ENCODE measurements around the gene OR51V1. TPM values are rescaled to one million over a fixed set of nuclear protein-coding genes. Genes with fewer than 3 reads are reported as not detected.

OR51V1 gene
- total RNA-seq, 1 donor from 2014 or later = not detected

- intact Hi-C loops (cut with micrococcal nuclease) = no loop called here
- no peak overlapping the region for H3K4me3 ChIP-seq
- H3K9me3 ChIP-seq (replicated peaks) = peaks cover 10% of the 10 kb centered on the region
- H3K27ac ChIP-seq (replicated peaks) = no peak overlapping the region
- no peaks in the 10 kb centered on the region for H3K27me3 ChIP-seq (ENCODE audit: low read depth)
- no peak for TF ChIP-seq CTCF (IDR thresholded peaks at IDR 0.05; ENCODE audit: borderline replicate concordance)
- H3K4me1 ChIP-seq = no peaks in the 10 kb centered on the region
- DNase-seq = no peak
- no peaks in the 10 kb centered on the region for H3K36me3 ChIP-seq
These were observed 40.7 kb downstream of the OR51V1 start for GRCh38 chr11:5159806-5160205.

DNA sequence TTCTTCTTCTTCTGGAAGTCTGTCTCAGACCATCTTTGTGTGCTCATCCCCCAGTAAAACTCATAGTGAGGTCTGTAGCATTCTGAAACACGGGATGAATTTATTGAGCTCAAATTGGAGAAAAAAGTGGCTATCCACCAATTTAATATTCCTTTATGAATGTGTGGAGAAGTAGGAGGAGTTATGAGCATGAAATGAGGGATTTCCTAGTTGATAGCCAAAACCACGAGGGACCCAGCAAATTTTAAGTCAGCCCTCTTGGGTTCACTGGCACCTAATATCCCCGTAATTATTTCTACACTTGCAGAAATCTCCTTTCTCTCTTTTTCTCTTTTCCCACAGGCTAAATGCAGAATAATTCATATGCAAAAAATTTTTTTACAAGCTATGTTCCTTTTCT is 45.8 kb downstream of the OR51V1 start, which contains the start of gene OR52A1:
Gene OR52A1 (minus strand): TSS at position 101 of the 400 bp plus-strand sequence. CDS start 2,388 bp downstream, outside the sequence.
- Histone ChIP-seq H3K4me1 (no peaks in the 10 kb centered on the region), H3K36me3 (no peaks in the 10 kb centered on the region), H3K9me3 (replicated peaks) (peaks cover 10% of the 10 kb centered on the region), H3K4me3 (no peak within 1 kb of the TSS), H3K27ac (replicated peaks) (no peak within 1 kb of the TSS), H3K27me3 (ENCODE audit: low read depth) (no peaks in the 10 kb centered on the region)
- no peak for TF ChIP-seq CTCF (IDR thresholded peaks at IDR 0.05; ENCODE audit: borderline replicate concordance)
- no peak for DNase-seq
- intact Hi-C loops (cut with micrococcal nuclease) = no loop called here

DNA sequence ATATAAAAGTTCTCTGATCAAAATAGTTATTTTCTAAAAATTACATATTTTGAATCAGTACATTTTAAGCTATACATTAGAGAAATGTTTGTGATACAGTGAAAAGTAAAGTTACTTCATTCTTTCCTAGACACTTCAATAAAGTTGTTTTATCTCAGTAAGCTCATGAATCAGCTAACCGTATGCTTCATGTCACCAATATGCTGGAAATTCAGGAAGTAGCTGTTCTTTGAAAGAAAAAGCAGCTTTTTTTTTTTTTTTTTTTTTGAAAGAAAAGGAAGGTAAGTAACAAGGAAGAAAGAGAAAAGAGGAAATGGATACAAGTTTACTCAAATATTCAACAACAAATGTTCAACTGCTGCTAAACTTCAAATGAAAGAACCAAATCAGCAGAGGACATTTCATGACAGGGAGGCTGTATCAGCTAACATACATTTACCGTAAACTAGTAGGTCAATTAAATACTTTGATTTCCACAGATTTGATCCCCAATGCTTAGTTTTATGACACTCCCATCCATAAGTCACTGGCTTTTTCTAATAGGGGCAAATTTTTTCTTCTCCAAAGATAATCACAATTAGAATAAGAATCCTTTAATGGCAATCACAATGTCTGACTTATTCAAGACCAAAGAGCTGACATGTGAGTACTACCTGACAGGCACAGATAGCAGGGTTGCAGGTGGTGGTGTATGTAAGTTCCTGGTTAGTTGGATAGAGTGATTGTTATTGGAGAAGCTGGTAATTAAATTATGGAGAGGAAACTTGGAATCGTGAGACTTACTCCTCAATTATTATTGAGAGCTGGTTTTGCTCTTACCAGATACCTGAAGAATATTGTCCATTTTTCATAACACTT is 46.7 kb downstream of the OR51V1 start:
- TF ChIP-seq CTCF (IDR thresholded peaks at IDR 0.05; ENCODE audit: borderline replicate concordance) = no peak
- Histone ChIP-seq H3K36me3 (no peaks in the 10 kb centered on the region), H3K27me3 (ENCODE audit: low read depth) (no peaks in the 10 kb centered on the region), H3K4me1 (no peaks in the 10 kb centered on the region), H3K4me3 (no peak overlapping the region), H3K9me3 (replicated peaks) (peaks cover 10% of the 10 kb centered on the region), H3K27ac (replicated peaks) (no peak overlapping the region)
- no peak for DNase-seq
- intact Hi-C loops (cut with micrococcal nuclease) = no loop called here

DNA sequence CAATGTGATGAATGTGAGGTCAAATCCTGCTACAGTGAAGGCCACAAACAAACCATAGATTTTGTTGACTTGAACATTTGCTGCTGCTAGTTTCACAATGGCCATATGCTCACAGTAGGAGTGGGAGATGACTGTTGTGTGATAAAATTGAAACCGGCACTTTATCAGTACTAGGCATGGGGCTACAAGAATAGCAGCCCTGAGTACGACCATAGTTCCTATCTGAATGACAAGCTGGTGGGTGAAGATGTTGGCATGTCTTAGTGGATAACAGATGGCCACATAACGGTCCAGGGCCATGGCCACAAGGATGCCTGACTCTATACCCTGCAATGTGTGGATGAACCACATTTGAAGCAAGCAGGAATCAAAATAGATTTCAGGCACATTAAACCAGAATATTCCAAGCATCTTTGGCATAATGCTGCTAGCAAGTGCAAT is 48.7 kb downstream of the OR51V1 start:
- DNase-seq = no peak
- Histone ChIP-seq H3K27me3 (ENCODE audit: low read depth) (no peaks in the 10 kb centered on the region), H3K27ac (replicated peaks) (no peak overlapping the region), H3K4me1 (no peaks in the 10 kb centered on the region), H3K9me3 (replicated peaks) (no peaks in the 10 kb centered on the region), H3K4me3 (no peak overlapping the region), H3K36me3 (no peaks in the 10 kb centered on the region)
- TF ChIP-seq CTCF (IDR thresholded peaks at IDR 0.05; ENCODE audit: borderline replicate concordance) = no peak
- intact Hi-C loops (cut with micrococcal nuclease) = no loop called here

Other genes with a start within 250 kb of the OR51V1 start
- not detected for gene OR51A2, start 245.0 kb downstream of the OR51V1 start, total RNA-seq
- not detected for gene OR51L1, start 205.8 kb downstream of the OR51V1 start, total RNA-seq
- not detected for gene OR52J3, start 154.2 kb downstream of the OR51V1 start, total RNA-seq
- gene OR52E2, start 141.1 kb downstream of the OR51V1 start, total RNA-seq = not detected
- gene OR52E1, start 131.1 kb downstream of the OR51V1 start, total RNA-seq = not detected
- gene OR52A5, start 62.3 kb downstream of the OR51V1 start, total RNA-seq = not detected
- gene OR52A1, start 45.9 kb downstream of the OR51V1 start, total RNA-seq = not detected
- gene HBB, start 26.4 kb upstream of the OR51V1 start, total RNA-seq = 100 TPM
- not detected for gene HBD, start 33.8 kb upstream of the OR51V1 start, total RNA-seq
- not detected for gene HBG1, start 49.2 kb upstream of the OR51V1 start, total RNA-seq
- not detected for gene HBG2, start 54.1 kb upstream of the OR51V1 start, total RNA-seq
- gene HBE1, start 69.3 kb upstream of the OR51V1 start, total RNA-seq = not detected
- gene OR51B4, start 101.3 kb upstream of the OR51V1 start, total RNA-seq = not detected
- not detected for gene OR51B2, start 123.6 kb upstream of the OR51V1 start, total RNA-seq
- not detected for gene OR51B5, start 142.8 kb upstream of the OR51V1 start, total RNA-seq
- gene OR51B6, start 150.8 kb upstream of the OR51V1 start, total RNA-seq = not detected
- gene OR51M1, start 183.1 kb upstream of the OR51V1 start, total RNA-seq = not detected
- not detected for gene OR51Q1, start 221.4 kb upstream of the OR51V1 start, total RNA-seq
- gene OR51I1, start 240.8 kb upstream of the OR51V1 start, total RNA-seq = not detected
- not detected for gene OR51I2, start 248.6 kb upstream of the OR51V1 start, total RNA-seq

All from left ventricle myocardium inferior (tissue), 1 donor.